HL-60 (cell line): ENCODE data around the gene IVL.

ENCODE experiments used
- POLR2AphosphoS5 ChIP-seq: IDR thresholded peaks from 2 replicates; pipeline ENCODE4 v1.6.1; 2012; ENCODE audit warnings: low read depth
- TF ChIP-seq, protein P1 (sequence below): IDR thresholded peaks from 2 replicates; pipeline ENCODE4 v1.6.1; 2012; ENCODE audit warnings: low read depth; ENCODE audit not compliant: insufficient replicate concordance
- TF ChIP-seq, protein P2 (sequence below): IDR thresholded peaks from one replicate; pipeline ENCODE4 v1.5.1; 2011; ENCODE audit warnings: low read length, control low read depth, inconsistent platforms; ENCODE audit not compliant: insufficient read depth

DNA sequence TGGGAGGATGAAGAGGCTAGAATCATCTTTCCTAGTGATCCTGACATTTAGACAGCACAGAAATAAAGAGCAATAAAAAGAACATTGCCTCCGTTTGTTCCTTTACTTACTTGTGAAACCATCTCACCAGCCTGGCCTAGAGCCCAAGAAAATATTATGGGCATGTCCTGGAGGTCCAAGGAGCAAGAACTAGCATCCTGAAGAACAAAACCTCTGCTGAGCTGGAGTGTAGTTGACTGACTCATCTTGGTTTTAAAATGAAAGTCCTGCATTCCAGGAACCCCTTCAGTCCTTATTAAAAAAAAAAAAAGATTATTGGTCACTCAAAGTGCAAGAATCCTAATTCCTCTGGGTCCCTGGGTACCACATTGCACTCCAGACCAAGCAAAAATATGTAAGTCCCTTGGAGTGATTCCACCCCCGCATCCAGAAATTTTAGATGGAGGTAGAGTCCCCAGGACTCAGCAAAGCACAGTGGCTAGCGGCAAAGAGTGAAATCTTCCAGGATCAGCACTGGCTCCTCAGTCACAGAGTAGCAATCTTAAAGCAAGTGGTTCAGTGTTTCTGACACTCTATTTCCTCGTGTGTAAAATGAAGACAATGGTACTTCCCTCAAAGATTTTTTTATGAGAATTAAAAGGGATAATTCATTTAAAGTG is 23.3 kb upstream of the IVL start:
- no peak for TF ChIP-seq POLR2AphosphoS5
- TF ChIP-seq, protein P1, sequence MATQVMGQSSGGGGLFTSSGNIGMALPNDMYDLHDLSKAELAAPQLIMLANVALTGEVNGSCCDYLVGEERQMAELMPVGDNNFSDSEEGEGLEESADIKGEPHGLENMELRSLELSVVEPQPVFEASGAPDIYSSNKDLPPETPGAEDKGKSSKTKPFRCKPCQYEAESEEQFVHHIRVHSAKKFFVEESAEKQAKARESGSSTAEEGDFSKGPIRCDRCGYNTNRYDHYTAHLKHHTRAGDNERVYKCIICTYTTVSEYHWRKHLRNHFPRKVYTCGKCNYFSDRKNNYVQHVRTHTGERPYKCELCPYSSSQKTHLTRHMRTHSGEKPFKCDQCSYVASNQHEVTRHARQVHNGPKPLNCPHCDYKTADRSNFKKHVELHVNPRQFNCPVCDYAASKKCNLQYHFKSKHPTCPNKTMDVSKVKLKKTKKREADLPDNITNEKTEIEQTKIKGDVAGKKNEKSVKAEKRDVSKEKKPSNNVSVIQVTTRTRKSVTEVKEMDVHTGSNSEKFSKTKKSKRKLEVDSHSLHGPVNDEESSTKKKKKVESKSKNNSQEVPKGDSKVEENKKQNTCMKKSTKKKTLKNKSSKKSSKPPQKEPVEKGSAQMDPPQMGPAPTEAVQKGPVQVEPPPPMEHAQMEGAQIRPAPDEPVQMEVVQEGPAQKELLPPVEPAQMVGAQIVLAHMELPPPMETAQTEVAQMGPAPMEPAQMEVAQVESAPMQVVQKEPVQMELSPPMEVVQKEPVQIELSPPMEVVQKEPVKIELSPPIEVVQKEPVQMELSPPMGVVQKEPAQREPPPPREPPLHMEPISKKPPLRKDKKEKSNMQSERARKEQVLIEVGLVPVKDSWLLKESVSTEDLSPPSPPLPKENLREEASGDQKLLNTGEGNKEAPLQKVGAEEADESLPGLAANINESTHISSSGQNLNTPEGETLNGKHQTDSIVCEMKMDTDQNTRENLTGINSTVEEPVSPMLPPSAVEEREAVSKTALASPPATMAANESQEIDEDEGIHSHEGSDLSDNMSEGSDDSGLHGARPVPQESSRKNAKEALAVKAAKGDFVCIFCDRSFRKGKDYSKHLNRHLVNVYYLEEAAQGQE = no peak
- TF ChIP-seq, protein P2, sequence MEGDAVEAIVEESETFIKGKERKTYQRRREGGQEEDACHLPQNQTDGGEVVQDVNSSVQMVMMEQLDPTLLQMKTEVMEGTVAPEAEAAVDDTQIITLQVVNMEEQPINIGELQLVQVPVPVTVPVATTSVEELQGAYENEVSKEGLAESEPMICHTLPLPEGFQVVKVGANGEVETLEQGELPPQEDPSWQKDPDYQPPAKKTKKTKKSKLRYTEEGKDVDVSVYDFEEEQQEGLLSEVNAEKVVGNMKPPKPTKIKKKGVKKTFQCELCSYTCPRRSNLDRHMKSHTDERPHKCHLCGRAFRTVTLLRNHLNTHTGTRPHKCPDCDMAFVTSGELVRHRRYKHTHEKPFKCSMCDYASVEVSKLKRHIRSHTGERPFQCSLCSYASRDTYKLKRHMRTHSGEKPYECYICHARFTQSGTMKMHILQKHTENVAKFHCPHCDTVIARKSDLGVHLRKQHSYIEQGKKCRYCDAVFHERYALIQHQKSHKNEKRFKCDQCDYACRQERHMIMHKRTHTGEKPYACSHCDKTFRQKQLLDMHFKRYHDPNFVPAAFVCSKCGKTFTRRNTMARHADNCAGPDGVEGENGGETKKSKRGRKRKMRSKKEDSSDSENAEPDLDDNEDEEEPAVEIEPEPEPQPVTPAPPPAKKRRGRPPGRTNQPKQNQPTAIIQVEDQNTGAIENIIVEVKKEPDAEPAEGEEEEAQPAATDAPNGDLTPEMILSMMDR = no peak
